HepG2 (cell line): ENCODE data around the gene GDF7. TPM values are rescaled to one million over a fixed set of nuclear protein-coding genes. Genes with fewer than 3 reads are reported as not detected.
A peak's percentile ranks its signal among the peaks of the same experiment; 100 is the strongest.

ENCODE experiments used
- AGO2 ChIP-seq: fragments of 200-400 bp; formaldehyde crosslinking; optimal IDR thresholded peaks from 2 replicates; pipeline ENCODE3; 2017; ENCODE audit warnings: mild to moderate bottlenecking, low read depth, low read length, moderate library complexity
- ARID5B ChIP-seq: IDR thresholded peaks from 2 replicates; pipeline ENCODE4 v1.4.0; 2020; ENCODE audit warnings: mild to moderate bottlenecking, missing genetic modification reagents
- CCAR2 ChIP-seq: fragments of 200-400 bp; formaldehyde crosslinking; optimal IDR thresholded peaks from 2 replicates; pipeline ENCODE3; 2018; ENCODE audit warnings: low read depth, mild to moderate bottlenecking, low read length, moderate library complexity
- DNMT3B ChIP-seq: conservative IDR thresholded peaks from 2 replicates; pipeline ENCODE4 v1.6.1; 2016; ENCODE audit warnings: missing biosample characterization, control low read depth
- JARID2 ChIP-seq: sonication (generic); formaldehyde crosslinking; IDR thresholded peaks from 2 replicates; pipeline ENCODE4 v1.8.1; 2023; ENCODE audit warnings: missing genetic modification reagents, inconsistent platforms; ENCODE audit not compliant: insufficient replicate concordance
- KAT2B ChIP-seq: fragments of 150-350 bp; IDR thresholded peaks from 2 replicates; pipeline ENCODE4 v1.6.1; 2014; ENCODE audit warnings: low read depth, low read length, borderline replicate concordance
- MED13 ChIP-seq: sonication (generic); formaldehyde crosslinking; IDR thresholded peaks from 2 replicates; pipeline ENCODE4 v1.5.0; 2020; ENCODE audit warnings: missing genetic modification reagents
- NCOA5 ChIP-seq: sonication (generic); formaldehyde crosslinking; IDR thresholded peaks from 2 replicates; pipeline ENCODE4 v1.4.0; 2020; ENCODE audit warnings: missing genetic modification reagents
- POLR2AphosphoS5 ChIP-seq: IDR thresholded peaks from 2 replicates; pipeline ENCODE4 v1.6.1; 2012; ENCODE audit warnings: low read depth, low read length
- RBM39 ChIP-seq: fragments of 200-400 bp; formaldehyde crosslinking; IDR thresholded peaks from one replicate; pipeline ENCODE4 v1.6.1; 2018; ENCODE audit warnings: antibody characterized with exemption, mild to moderate bottlenecking, low read depth, low read length; ENCODE audit not compliant: poor library complexity, severe bottlenecking
- REST ChIP-seq, 2 experiments: IDR thresholded peaks; 2 replicates each; pipeline ENCODE4 v1.6.1; 2011 to 2012; ENCODE audit warnings: low read length in 2 of 2, borderline replicate concordance in 1 of 2, low read depth in 1 of 2, mild to moderate bottlenecking in 1 of 2, moderate library complexity in 1 of 2
- SNAI1 ChIP-seq: sonication (generic); formaldehyde crosslinking; IDR thresholded peaks from 2 replicates; pipeline ENCODE4 v1.5.0; 2020; ENCODE audit warnings: mild to moderate bottlenecking, missing genetic modification reagents, borderline replicate concordance
- TFE3 ChIP-seq: IDR thresholded peaks from 2 replicates; pipeline ENCODE4 v1.6.1; 2016
- TGIF2 ChIP-seq: IDR thresholded peaks from 2 replicates; pipeline ENCODE4 v1.6.1; 2016; ENCODE audit warnings: control low read depth, missing compliant biosample characterization
- ZFP41 ChIP-seq: sonication (generic); formaldehyde crosslinking; IDR thresholded peaks from 2 replicates; pipeline ENCODE4 v1.4.0; 2020; ENCODE audit warnings: mild to moderate bottlenecking, missing genetic modification reagents, borderline replicate concordance
- ZNF3 ChIP-seq: IDR thresholded peaks from 2 replicates; pipeline ENCODE4 v1.7.0; 2017; ENCODE audit warnings: inconsistent platforms
- ZNF496 ChIP-seq: sonication (generic); formaldehyde crosslinking; IDR thresholded peaks from 2 replicates; pipeline ENCODE4 v1.8.1; 2023; ENCODE audit warnings: mild to moderate bottlenecking, moderate library complexity, missing genetic modification reagents; ENCODE audit not compliant: insufficient replicate concordance
- ZNF703 ChIP-seq: sonication (generic); formaldehyde crosslinking; IDR thresholded peaks from 2 replicates; pipeline ENCODE4 v1.5.1; 2020; ENCODE audit warnings: missing genetic modification reagents, mild to moderate bottlenecking, moderate library complexity, borderline replicate concordance
- ZNF720 ChIP-seq: sonication (generic); formaldehyde crosslinking; IDR thresholded peaks from 2 replicates; pipeline ENCODE4 v1.4.0; 2020; ENCODE audit warnings: missing genetic modification reagents
- ZSCAN21 ChIP-seq: sonication (generic); formaldehyde crosslinking; IDR thresholded peaks from 2 replicates; pipeline ENCODE4 v1.8.0; 2022; ENCODE audit warnings: mild to moderate bottlenecking, missing genetic modification reagents, moderate library complexity, borderline replicate concordance
- ZSCAN25 ChIP-seq: sonication (generic); formaldehyde crosslinking; IDR thresholded peaks from 2 replicates; pipeline ENCODE4 v1.8.0; 2022; ENCODE audit warnings: mild to moderate bottlenecking, missing genetic modification reagents
- polyA plus RNA-seq, 8 experiments: library from polyadenylated mRNA; depleted of rRNA in 3 of 8; stranded (reverse) in 7 of 8; unstranded in 1 of 8; fragments of >200 nt; fragmentation: Illumina TruSeq in 4 of 8; extraction: Trizol in 4 of 8; gene quantifications; 2 replicates each; pipeline versions ENCODE4 v1.2.1 to v1.2.3, GENCODE V29; 2011 to 2016; ENCODE audit warnings: low read depth in 4 of 8, missing spikeins in 1 of 8, mixed read lengths in 1 of 8; ENCODE audit not compliant: insufficient read depth in 1 of 8
- total RNA-seq, 5 experiments: library from RNA; depleted of rRNA; stranded (reverse); fragments of >200 nt; fragmentation: Illumina TruSeq; extraction: Trizol; gene quantifications; 2 replicates each; pipeline ENCODE4 v1.2.3, GENCODE V29; 2016; ENCODE audit warnings: low read depth in 1 of 5

The GDF7 gene
- total and polyA plus RNA-seq, 2 of the 13 experiments (the other 11 are each of a cell fraction or from before 2014, with no cell fraction given): 1.6 to 15.0 TPM

- no peak for TF ChIP-seq REST (IDR thresholded peaks at IDR 0.05; ENCODE audit: borderline replicate concordance in 1 of 2, low read depth in 1 of 2, low read length in 2 of 2)
- no peak for TF ChIP-seq JARID2 (CRISPR knock-in tag)
- no peak for TF ChIP-seq TFE3 (CRISPR knock-in tag)
- no peak for TF ChIP-seq ZNF703
- TF ChIP-seq KAT2B: no peak
- no peak for TF ChIP-seq ARID5B
- no peak for TF ChIP-seq AGO2
- TF ChIP-seq ZNF720 (CRISPR knock-in tag): no peak
- peak; percentile 48; the same call in 1 of the 2 replicates for TF ChIP-seq ZSCAN21 (CRISPR knock-in tag)
- TF ChIP-seq ZSCAN25: no peak
- TF ChIP-seq RBM39: no peak
- TF ChIP-seq NCOA5 (CRISPR knock-in tag): no peak
- no peak for TF ChIP-seq CCAR2
- TF ChIP-seq POLR2AphosphoS5: no peak
- TF ChIP-seq SNAI1: no peak
- 0 out of 2 replicates have a peak, but pooled peaks have one; percentile 52 for TF ChIP-seq ZFP41 (CRISPR knock-in tag)
- no peak for TF ChIP-seq ZNF3 (CRISPR knock-in tag)
- no peak for TF ChIP-seq ZNF496 (CRISPR knock-in tag)
- TF ChIP-seq DNMT3B (CRISPR knock-in tag): no peak
- no peak for TF ChIP-seq MED13 (CRISPR knock-in tag)
- no peak for TF ChIP-seq TGIF2 (CRISPR knock-in tag)
These were observed 1.5 kb upstream of the GDF7 start (continued) for GRCh38 chr2:20665243-20666004.
